ENCODE results near the gene ANKMY1.
"Not testable (repeated sequence)": the region's sequence is repeated elsewhere in the genome, so short reads cannot be mapped to it uniquely, and the experiment has no call there.

ANKMY1 gene

DNA sequence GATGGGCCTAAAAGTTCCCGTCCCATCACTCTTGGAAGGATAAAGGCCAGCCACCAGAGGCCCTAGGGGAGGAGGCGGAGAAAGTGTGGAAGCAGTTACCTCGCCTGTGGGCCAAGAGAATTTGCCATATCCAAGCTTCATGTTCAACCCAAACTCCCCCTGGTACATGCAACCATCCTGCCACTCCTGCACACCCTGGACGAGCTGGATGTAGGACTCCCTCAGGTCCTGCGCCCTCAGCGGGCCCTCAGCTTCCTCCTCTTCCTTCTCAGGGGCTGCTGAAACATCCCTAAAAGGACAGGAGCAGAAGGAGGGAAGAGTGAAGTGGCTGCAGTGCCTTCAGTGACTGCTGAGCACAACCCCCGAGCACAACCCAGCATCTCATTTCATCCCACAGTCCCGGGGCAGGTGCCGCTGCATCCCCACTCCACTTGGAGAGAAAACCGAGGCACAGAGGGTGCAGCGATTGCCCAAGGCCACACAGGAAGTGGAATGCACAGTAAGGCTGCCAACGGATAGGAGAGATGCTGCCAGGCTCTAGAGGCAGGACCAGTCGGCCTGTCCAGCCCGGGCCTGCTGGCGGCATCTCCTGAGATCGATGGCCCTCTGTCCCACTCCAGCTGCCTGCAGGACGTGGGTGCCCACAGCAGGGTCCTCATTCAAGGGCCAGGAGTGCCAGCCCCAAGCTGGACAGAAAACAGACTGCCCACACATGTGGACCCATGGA is 2.9 kb downstream of the ANKMY1 start:
- no peak for DNase-seq

DNA sequence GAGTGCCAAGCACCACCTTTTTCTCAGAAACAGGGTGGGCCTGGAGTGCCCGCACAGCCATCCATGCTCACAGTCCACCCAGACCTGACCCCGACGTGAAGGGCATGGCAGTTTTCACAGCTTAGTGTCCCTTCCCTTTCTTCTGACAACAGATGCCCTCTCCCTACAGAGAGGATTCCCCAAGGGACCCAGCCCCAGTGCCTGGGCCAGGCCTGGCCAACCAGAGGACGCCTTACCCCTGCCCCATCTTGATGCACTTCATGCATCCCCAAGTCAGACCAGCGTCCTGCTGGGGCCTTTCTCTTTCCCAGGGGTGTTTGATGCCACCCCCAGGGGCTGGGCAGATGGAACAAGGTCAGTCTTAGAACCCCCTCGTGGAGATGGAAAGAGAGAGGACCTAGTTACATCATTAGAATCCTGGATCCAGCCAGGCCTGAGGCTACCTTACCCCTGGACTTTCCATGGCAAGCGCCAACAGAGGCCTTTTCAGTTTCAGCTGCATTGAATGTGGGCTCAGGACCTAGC is 3.8 kb downstream of the ANKMY1 start:
- DNase-seq = no peak

DNA sequence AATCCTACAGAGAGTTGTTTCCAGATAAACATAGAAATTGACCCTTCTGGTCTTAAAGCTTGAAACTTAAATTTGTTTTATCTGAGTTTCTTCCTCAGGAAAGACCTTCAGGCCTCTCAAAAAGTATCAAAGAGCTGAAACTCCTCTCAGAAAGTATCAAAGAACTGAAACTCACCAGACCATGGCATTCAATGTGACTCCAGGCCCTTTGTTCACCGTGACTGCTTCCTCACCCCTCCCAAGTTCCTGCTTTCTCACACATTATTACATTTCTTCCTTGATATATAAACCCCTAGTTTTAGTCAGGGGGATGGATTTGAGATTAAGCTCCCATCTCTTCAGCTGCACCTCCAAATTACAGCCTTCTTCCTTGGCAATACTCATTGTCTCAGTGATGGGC is 6.0 kb downstream of the ANKMY1 start:
- no peak for DNase-seq

DNA sequence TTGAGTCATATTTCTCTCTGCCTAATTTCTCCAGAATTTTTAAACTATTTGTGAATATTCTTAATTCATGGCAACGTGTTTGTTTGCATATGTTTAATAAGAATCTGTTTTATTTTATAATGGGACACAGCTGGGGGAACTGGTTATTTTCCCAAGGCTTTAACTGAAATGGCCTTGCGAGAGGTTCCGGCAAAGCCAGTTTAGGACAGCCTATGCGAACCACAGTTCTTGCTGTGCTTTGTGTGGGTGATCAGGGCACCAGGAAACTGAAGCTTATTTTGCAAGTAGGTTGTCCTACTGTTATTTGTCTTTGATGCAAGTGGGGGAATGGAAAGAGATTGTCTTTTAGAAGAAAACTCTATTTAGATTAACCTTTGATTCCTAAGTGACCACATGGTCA is 6.5 kb downstream of the ANKMY1 start:
- no peak for DNase-seq

DNA sequence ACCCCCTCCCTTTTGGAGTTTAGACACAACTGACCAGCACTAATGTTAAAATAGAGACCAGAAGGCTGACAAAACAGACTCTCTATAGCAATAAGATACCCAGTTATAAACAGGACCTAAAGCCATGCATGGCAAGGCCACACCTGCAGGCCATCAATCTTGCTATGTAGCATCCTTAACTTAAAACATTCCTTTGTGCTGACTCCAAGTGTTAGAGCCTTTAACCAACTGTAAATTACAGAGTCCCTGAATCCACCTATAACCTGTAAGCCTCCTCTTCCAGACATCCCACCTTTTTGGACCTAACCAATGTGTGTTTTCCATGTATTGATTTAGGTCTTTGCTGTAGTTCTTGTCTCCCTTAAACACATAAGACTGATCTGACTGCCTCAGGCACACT is 17.9 kb downstream of the ANKMY1 start:
- no peak for DNase-seq

DNA sequence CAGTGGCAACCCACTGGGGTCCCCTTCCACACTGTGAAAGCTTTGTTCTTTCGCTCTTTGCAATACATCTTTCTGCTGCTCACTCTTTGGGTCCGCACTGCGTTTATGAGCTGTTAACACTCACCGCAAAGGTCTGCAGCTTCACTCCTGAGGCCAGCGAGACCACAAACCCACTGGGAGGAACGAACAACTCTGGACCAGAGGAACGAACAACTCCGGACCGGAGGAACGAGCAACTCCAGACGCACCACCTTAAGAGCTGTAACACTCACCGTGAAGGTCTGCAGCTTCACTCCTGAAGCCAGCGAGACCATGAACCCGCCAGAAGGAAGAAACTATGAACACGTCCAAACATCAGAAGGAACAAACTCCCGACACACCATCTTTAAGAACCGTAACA is 18.7 kb downstream of the ANKMY1 start:
- not testable (repeated sequence) for DNase-seq

DNA sequence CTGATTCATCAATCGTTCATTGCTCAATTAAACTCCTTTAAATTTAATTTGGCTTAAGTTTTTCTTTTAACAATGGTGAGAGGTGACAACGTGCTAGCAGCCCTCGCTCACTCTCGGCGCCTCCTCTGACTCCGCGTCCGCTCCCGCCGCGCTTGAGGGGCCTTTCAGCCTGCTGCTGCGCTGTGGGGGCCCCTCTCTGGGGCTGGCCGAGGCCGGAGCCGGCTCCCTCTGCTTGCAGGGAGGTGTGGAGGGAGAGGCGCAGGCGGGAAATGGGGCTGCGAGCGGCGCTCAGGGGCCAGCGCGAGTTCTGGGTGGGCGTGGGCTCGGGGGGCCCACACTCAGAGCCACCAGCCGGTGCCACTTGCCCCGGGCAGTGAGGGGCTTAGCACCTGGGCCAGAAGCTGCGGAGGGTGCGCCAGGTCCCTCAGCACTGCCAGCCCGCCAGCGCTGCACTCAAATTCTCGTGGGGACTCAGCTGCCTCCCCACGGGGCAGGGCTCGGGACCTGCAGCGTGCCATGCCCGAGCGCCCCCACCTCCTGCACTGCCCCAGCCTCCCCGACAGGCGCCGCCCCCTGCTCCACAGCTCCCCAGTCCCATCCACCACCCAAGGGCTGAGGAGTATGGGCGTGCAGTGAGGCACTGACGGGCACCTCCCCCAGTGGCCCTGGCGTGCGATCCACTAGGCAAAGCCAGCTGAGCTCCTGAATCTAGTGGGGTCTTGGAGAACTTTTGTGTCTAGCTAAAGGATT is 19.6 kb downstream of the ANKMY1 start:
- DNase-seq = no peak

DNA sequence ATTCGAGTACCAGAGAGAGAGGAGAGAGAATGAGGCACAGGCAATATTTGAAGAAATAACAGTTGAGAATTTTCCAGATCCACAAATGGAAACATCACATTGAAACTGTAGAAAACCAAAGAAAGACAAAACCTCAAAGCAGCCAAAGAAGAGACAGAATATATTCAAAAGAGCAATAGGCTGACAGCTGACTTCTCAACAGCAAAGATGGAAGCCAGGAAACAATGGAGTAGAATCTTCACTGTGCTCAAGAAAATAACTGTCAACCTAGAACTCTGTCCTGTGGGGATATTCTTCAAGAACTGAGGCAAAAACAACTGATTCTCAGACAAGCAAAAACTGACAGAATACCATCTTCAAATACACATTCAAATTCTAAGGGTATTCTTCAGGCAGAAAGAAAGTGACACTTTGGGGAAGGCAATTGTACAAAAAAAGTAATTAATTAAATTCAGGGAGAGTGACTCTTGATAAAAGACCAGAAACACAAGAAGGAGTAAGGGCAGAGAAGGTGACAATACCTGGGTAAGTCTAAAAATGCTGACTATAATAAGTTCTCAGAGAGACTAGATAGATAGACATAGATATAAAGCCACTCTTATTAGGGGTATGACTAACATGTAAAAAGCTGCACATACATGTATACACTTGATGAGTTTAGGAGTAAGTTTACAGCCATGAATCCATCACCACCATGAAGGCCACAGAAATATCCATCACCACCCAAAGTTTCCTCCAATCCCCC is 25.6 kb downstream of the ANKMY1 start:
- no peak for DNase-seq

DNA sequence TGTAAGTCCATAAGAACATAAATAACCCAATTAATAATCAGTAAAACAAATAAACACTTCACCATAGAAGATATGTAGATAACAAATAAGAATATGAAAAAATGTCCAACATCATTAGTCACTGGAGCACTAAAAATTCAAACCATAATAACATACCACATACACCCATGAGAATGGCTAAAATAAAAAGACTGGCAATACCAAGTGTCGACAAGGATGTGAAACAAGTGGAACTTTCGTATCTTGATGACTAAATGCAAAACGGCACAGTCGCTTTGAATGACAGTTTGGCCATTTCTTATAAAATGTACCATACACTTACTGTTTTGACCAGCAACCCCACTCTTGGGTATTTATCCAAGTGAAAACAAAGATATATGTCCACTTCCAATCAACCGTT is 26.8 kb downstream of the ANKMY1 start:
- DNase-seq = no peak

DNA sequence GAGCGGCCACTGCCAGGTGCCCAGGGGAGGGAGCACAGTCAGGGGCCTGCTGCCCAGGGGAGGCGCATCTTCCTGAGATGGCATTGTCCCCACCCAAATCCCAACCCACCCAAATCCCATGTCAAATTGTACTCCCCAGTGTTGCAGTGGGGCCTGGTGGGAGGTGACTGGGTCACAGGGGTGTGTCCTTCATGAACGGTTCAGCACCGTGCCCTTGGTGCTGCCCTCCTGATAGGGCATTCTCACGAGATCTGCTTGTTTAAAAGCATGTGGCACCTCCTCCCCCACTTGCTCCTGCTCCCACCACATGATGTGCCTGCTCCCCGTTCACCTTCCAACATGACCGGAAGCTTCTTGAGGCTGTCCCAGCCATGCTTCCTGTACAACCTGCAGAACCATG is 27.6 kb downstream of the ANKMY1 start:
- DNase-seq = no peak

DNA sequence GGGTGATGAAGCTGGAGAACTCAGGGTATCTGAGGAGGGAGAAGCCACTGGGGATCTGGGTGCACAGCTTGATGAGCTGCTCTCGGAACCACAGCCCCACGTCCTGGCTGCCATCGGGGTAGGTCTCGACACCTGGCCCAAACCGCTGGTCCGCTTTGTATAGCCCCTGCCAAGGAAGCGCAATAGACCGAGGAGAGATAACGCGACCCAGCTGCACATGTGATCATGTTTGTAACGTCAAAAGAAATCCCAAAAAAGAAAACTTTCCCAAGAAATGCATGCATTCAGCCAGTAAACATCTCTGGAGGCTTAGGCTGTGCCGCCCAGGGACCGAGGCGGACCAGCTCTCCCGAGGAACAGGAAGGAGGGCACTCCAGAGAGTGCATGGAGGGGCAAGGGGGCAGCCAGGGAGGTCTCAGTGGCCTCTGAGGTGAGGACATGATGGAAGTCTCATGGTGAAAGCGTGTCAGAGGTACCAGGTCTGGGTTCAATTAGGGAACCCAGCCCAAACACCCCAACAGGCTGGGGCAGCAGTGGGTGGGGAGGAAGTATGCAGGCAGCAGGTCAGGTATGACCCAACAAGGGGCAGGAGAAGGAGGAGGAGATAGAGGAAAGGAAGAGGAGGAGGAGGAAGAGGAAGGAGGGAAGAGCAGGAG is 28.3 kb downstream of the ANKMY1 start:
- DNase-seq = no peak

DNA sequence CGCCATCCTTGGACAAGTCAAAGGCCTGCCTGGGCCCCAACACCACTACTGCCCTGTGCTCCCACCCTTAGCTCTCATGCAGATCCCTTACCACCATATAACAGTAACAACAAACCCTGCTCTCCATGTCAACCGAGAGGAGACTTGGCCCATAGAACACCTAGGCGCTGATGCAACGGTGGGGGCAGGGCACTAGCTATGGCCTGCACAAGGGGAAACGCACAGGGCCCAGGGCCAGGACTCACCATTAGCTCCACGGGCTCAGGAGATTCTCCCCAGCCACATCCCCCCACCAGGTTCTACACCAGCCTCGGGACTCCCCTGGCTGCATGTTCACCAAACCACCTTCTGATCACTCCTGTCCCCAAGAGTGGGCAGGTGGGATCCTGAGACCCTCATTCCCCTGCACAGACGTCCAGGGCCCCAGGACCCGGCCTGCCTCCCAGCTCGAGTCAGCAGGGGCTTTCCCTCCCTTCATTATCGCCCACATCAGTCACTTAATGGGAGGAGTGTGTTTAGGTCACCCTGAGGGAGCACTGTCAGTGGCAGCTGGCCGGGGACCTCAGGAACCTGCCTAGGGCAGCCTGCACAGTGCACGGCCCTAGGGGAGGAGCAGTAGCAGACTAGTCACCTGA is 29.3 kb downstream of the ANKMY1 start:
- DNase-seq = no peak

DNA sequence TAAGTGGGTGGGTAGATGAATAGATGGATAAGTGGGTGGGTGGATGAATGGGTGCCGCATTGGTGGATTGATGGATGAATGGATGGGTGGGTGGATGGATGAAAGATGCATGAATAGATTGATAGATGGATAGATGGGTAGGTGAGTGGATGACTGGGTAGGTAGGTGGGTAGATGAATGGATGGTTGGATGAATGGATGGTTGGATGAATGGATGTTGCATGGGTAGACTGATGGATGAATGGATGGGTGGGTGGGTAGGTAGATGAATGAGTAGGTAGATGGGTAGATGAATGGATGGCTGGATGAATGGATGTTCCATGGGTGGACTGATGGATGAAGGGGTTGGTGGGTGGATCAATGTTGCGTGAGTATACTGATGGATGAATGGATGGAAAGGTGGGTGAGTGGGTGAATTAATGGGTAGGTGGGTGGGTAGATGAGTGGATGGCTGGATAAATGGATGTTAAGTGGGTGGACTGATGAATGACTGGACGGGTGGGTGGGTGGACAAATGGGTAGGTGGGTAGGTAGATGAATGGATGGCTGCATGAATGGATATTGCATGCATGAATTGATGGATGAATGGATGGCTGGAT is 30.5 kb downstream of the ANKMY1 start:
- DNase-seq = no peak

DNA sequence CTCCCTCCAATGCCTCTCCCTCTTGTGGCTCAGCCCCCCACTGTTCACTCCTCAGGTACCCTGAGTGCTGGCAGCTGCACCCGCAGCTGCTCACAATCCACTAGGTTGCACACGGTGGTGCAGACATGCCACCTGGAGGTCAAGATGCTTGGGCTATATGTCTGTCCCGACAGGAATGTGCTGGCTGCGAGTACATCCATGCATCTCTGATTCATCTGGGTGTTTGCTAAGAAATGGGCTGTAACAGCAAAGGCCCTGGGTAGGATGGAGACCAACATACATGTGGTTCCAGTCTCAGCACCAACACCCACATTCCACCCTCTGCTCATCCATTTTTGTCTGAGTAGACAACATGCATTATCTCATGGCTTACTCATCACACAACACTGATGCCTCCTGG is 31.3 kb downstream of the ANKMY1 start:
- no peak for DNase-seq

DNA sequence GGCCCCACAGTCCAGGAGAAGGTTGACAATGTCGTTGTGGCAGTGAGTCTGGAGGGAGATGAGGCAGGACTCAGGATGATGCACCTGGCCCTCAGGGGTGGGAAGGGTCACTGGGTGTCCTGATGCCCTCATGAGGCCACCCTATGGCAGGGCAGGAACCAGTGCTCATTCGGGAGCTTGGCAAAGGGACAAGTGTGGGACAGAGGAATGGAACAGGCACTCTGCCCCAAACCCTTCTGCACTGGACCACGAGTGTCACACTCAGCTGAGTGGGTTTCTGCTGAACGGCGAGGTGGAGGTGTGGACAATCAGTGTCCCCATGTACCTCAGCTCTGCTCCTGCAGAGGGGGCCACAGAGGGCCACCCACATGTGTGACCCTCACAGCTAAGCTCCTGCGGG is 32.0 kb downstream of the ANKMY1 start:
- no peak for DNase-seq

DNA sequence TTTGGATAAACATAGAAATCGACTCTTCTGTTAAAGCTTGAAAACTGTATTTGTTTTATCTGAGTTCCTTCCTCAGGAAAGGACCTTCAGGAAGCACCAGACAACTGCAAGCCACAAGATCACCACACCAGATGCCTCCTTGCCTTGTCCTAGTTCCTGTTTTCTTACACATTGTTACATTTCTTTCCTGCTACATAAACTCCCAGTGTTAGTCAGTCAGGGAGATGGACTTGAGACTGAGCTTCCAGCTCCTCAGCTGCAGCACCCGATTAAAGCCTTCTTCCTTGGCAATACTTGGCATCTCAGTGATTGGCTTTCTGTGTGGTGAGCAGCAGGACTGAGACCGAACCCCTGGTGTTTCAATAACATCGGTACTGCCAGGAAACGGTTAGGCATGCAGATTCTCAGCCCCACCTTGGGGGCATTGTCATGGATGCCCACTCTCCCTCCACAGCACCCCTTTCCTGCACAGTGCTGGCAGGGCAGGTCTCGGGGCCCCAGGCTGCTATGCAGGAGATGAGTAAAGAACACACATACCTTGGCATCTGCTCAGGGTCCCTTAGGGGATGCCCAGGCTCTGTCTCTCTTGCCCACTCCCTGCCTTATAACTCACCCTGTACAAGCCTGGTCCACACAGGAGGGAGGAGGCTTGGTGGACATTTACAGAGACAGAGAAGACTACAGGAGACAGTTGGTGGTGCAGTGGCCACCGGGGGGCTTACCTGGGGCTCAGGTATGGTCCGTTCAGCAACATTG is 32.6 kb downstream of the ANKMY1 start:
- DNase-seq = no peak

DNA sequence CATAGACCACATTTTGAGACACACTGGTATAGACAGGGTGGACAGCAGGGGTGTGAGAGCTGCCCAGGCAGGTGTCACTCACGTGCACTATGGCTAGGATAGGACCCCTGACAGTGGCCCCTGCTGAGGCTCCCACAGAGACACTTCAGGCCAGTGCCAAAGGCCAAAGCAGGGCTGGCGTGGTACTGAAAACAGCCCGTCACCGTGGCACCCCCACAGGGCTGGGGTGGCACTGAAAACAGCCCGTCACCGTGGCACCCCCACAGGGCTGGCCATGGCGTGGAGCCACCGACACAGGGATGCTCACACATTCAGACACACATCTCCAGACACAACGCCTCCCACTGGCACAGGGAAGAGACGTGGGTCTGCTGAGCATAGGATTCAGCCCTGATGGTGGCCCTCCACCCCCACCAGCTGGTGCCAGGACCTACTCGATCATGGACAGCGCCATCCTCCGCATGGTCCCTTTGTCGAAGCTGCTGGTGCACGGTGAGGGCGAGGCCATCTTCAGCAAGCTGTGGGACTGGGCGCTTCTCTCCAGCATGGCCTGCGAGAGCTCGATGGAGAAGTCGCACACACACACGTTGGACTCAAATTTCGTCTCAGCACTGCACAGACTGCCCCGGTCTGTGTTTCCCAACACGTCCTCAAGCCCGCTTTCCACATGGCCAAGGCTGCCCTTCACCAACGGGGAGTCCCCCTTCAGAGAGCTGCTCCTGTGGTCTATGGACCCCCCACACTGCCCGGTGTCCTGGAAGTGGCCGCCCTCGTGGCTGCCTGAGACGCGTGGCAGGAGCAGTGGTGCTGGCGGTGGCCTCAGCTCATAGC is 34.1 kb downstream of the ANKMY1 start:
- DNase-seq = no peak

DNA sequence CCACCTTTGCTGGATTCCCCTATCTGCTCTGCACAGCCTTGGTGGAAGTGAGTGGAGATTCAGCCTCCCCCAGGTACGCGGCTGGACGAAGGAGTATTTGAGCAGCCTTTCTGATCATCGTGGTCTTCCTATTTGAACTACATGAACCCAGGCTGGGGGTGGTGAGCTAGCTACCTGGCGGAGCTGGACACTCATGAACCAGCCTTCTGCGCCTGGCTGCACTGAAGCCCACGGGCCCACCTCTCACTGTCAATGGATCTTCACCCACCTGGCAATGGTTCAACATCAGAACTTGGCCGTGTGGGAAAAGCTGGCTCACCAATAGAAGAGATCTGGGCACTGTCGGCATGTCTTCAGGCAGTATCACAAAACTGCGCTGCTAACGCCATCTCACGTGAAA is 35.4 kb downstream of the ANKMY1 start:
- DNase-seq = no peak

DNA sequence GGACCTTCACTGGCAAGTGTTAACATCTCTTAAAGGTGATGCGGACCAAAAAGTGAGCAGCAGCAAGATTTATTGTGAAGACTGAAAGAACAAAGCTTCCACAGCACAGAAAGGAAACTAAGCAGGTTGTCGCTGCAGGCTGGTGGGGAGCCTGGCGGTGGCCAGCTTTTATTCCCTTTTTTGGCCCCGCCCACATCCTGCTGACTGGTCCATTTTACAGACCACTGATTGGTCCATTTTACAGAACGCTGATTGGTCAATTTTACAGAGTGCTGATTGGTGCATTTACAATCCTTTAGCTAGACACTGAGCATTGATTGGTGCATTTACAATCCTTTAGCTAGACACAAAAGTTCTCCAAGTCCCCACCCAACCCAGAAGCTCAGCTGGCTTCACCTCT is 35.9 kb downstream of the ANKMY1 start:
- DNase-seq = not testable (repeated sequence)

DNA sequence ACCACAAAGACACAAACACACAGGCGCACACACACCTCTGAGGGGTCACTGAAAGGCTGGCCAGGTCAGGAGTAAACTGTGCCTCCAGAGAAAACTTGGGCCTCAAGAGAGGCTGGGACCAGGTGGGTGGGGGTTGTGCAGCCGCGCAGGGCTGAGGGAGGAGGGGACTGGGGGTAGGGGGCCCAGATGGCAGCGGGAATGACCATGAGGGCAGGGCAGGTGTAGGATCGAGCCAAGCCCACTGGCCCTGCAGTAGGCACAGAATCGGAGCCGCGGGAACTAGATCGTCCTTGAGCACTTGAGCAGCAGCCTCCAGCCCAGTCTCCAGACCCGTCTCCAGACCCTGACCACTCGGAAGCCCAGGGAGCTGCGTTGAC is 36.8 kb downstream of the ANKMY1 start:
- DNase-seq = no peak
